ENCODE results near the gene SYNE3.

The SYNE3 gene

GRCh38 chr14:95487669-95488084, 28.8 kb downstream of the SYNE3 start:
- no peak for DNase-seq

GRCh38 chr14:95486875-95487668, 29.4 kb downstream of the SYNE3 start:
- DNase-seq = no peak

- no peak for DNase-seq
Measured at GRCh38 chr14:95485222-95485819, 31.1 kb downstream of the SYNE3 start.

- no peak for DNase-seq
Measured at GRCh38 chr14:95484296-95484695, 32.2 kb downstream of the SYNE3 start.

GRCh38 chr14:95483309-95484165, 32.9 kb downstream of the SYNE3 start:
- DNase-seq = no peak

- DNase-seq = no peak
Measured at GRCh38 chr14:95482627-95483308, 33.7 kb downstream of the SYNE3 start.

- no peak for DNase-seq
Measured at GRCh38 chr14:95481391-95482022, 34.9 kb downstream of the SYNE3 start.

- no peak for DNase-seq
Measured at GRCh38 chr14:95480887-95481226, 35.6 kb downstream of the SYNE3 start.

- peak; percentile 46 for DNase-seq
Measured at GRCh38 chr14:95480109-95480886, 36.2 kb downstream of the SYNE3 start.

- no peak for DNase-seq
Measured at GRCh38 chr14:95479494-95479893, 37.0 kb downstream of the SYNE3 start.

GRCh38 chr14:95478818-95479217, 37.6 kb downstream of the SYNE3 start:
- DNase-seq = no peak

GRCh38 chr14:95478309-95478708, 38.1 kb downstream of the SYNE3 start:
- DNase-seq = no peak

GRCh38 chr14:95477411-95478269, 38.8 kb downstream of the SYNE3 start:
- no peak for DNase-seq

- no peak for DNase-seq
Measured at GRCh38 chr14:95476747-95477146, 39.7 kb downstream of the SYNE3 start.

- DNase-seq = no peak
Measured at GRCh38 chr14:95475540-95476240, 40.8 kb downstream of the SYNE3 start.

- DNase-seq = no peak
Measured at GRCh38 chr14:95474941-95475340, 41.5 kb downstream of the SYNE3 start.

GRCh38 chr14:95474486-95474885, 42.0 kb downstream of the SYNE3 start:
- DNase-seq = no peak

- DNase-seq = no peak
Measured at GRCh38 chr14:95472819-95473251, 43.6 kb downstream of the SYNE3 start.

- no peak for DNase-seq
Measured at GRCh38 chr14:95471476-95471875, 45.0 kb downstream of the SYNE3 start.

GRCh38 chr14:95471016-95471415, 45.4 kb downstream of the SYNE3 start:
- no peak for DNase-seq

Data from stimulated activated CD4-positive, alpha-beta T cell treated with anti-CD3 and anti-CD28 coated beads, Interleukin-4, amount 100 ng/mL, for 24 hours (primary cell).